Measurements from ENCODE around the gene EXOC6B.
"Not testable (repeated sequence)": the region's sequence is repeated elsewhere in the genome, so short reads cannot be mapped to it uniquely, and the experiment has no call there.

Gene EXOC6B

GRCh38 chr2:72612614-72613160, 213.1 kb downstream of the EXOC6B start:
- Histone ChIP-seq H3K4me1 (ENCODE audit: control insufficient read depth, insufficient read depth, low read length, unreplicated experiment) (peaks cover 13% of the 10 kb centered on the region), H3K4me3 (ENCODE audit: low read depth, low read length) (no peak overlapping the region), H3K36me3 (ENCODE audit: insufficient read depth, low read length) (no peaks in the 10 kb centered on the region), H3K27ac (ENCODE audit: low read depth, low read length) (no peak overlapping the region), H3K79me2 (ENCODE audit: control insufficient read depth, insufficient read depth, low read length, unreplicated experiment) (no peaks in the 10 kb centered on the region), H2AFZ (ENCODE audit: low read length, unreplicated experiment) (no peak overlapping the region), H3K27me3 (ENCODE audit: insufficient read depth, low read length) (no peaks in the 10 kb centered on the region)

GRCh38 chr2:72607189-72607588, 218.6 kb downstream of the EXOC6B start:
- Histone ChIP-seq H3K27me3 (ENCODE audit: insufficient read depth, low read length) (no peaks in the 10 kb centered on the region), H3K4me3 (ENCODE audit: low read depth, low read length) (no peak overlapping the region), H3K79me2 (ENCODE audit: control insufficient read depth, insufficient read depth, low read length, unreplicated experiment) (no peaks in the 10 kb centered on the region), H3K36me3 (ENCODE audit: insufficient read depth, low read length) (no peaks in the 10 kb centered on the region), H2AFZ (ENCODE audit: low read length, unreplicated experiment) (no peak overlapping the region), H3K4me1 (ENCODE audit: control insufficient read depth, insufficient read depth, low read length, unreplicated experiment) (peaks cover 7% of the 10 kb centered on the region), H3K27ac (ENCODE audit: low read depth, low read length) (no peak overlapping the region)

GRCh38 chr2:72605836-72606442, 219.9 kb downstream of the EXOC6B start:
- Histone ChIP-seq H3K4me3 (ENCODE audit: low read depth, low read length) (no peak overlapping the region), H3K79me2 (ENCODE audit: control insufficient read depth, insufficient read depth, low read length, unreplicated experiment) (no peaks in the 10 kb centered on the region), H3K4me1 (ENCODE audit: control insufficient read depth, insufficient read depth, low read length, unreplicated experiment) (peaks cover 7% of the 10 kb centered on the region), H3K36me3 (ENCODE audit: insufficient read depth, low read length) (no peaks in the 10 kb centered on the region), H3K27me3 (ENCODE audit: insufficient read depth, low read length) (no peaks in the 10 kb centered on the region), H3K27ac (ENCODE audit: low read depth, low read length) (no peak overlapping the region), H2AFZ (ENCODE audit: low read length, unreplicated experiment) (no peak overlapping the region)

GRCh38 chr2:72604468-72604867, 221.4 kb downstream of the EXOC6B start:
- Histone ChIP-seq H3K4me3 (ENCODE audit: low read depth, low read length) (no peak overlapping the region), H3K79me2 (ENCODE audit: control insufficient read depth, insufficient read depth, low read length, unreplicated experiment) (no peaks in the 10 kb centered on the region), H3K27me3 (ENCODE audit: insufficient read depth, low read length) (no peaks in the 10 kb centered on the region), H2AFZ (ENCODE audit: low read length, unreplicated experiment) (no peak overlapping the region), H3K36me3 (ENCODE audit: insufficient read depth, low read length) (no peaks in the 10 kb centered on the region), H3K4me1 (ENCODE audit: control insufficient read depth, insufficient read depth, low read length, unreplicated experiment) (peaks cover 7% of the 10 kb centered on the region), H3K27ac (ENCODE audit: low read depth, low read length) (no peak overlapping the region)

GRCh38 chr2:72603481-72603880, 222.4 kb downstream of the EXOC6B start:
- Histone ChIP-seq H3K27ac (ENCODE audit: low read depth, low read length) (no peak overlapping the region), H3K4me1 (ENCODE audit: control insufficient read depth, insufficient read depth, low read length, unreplicated experiment) (peaks cover 7% of the 10 kb centered on the region), H3K36me3 (ENCODE audit: insufficient read depth, low read length) (no peaks in the 10 kb centered on the region), H3K79me2 (ENCODE audit: control insufficient read depth, insufficient read depth, low read length, unreplicated experiment) (no peaks in the 10 kb centered on the region), H2AFZ (ENCODE audit: low read length, unreplicated experiment) (no peak overlapping the region), H3K4me3 (ENCODE audit: low read depth, low read length) (no peak overlapping the region), H3K27me3 (ENCODE audit: insufficient read depth, low read length) (no peaks in the 10 kb centered on the region)

GRCh38 chr2:72602711-72603110, 223.1 kb downstream of the EXOC6B start:
- H2AFZ ChIP-seq (ENCODE audit: low read length, unreplicated experiment): no peak overlapping the region
- no peak overlapping the region for H3K27ac ChIP-seq (ENCODE audit: low read depth, low read length)
- no peaks in the 10 kb centered on the region for H3K36me3 ChIP-seq (ENCODE audit: insufficient read depth, low read length)

GRCh38 chr2:72602095-72602494, 223.7 kb downstream of the EXOC6B start:
- Histone ChIP-seq H3K4me1 (ENCODE audit: control insufficient read depth, insufficient read depth, low read length, unreplicated experiment) (peaks cover 7% of the 10 kb centered on the region), H3K36me3 (ENCODE audit: insufficient read depth, low read length) (no peaks in the 10 kb centered on the region), H2AFZ (ENCODE audit: low read length, unreplicated experiment) (no peak overlapping the region), H3K4me3 (ENCODE audit: low read depth, low read length) (no peak overlapping the region), H3K79me2 (ENCODE audit: control insufficient read depth, insufficient read depth, low read length, unreplicated experiment) (no peaks in the 10 kb centered on the region), H3K27ac (ENCODE audit: low read depth, low read length) (no peak overlapping the region), H3K27me3 (ENCODE audit: insufficient read depth, low read length) (no peaks in the 10 kb centered on the region)

More at GRCh38 chr2:72602711-72603110, 223.1 kb downstream of the EXOC6B start:
- H3K79me2 ChIP-seq (ENCODE audit: control insufficient read depth, insufficient read depth, low read length, unreplicated experiment): no peaks in the 10 kb centered on the region
- peaks cover 7% of the 10 kb centered on the region for H3K4me1 ChIP-seq (ENCODE audit: control insufficient read depth, insufficient read depth, low read length, unreplicated experiment)
- H3K27me3 ChIP-seq (ENCODE audit: insufficient read depth, low read length): no peaks in the 10 kb centered on the region
- no peak overlapping the region for H3K4me3 ChIP-seq (ENCODE audit: low read depth, low read length)

- not testable (repeated sequence) for H3K36me3 ChIP-seq (ENCODE audit: insufficient read depth, low read length); H3K4me1 ChIP-seq (ENCODE audit: control insufficient read depth, insufficient read depth, low read length, unreplicated experiment); H3K4me3 ChIP-seq (ENCODE audit: low read depth, low read length); H3K79me2 ChIP-seq (ENCODE audit: control insufficient read depth, insufficient read depth, low read length, unreplicated experiment); H3K27me3 ChIP-seq (ENCODE audit: insufficient read depth, low read length); H2AFZ ChIP-seq (ENCODE audit: low read length, unreplicated experiment); H3K27ac ChIP-seq (ENCODE audit: low read depth, low read length)
Measured at GRCh38 chr2:72583836-72584235, 242.0 kb downstream of the EXOC6B start.

GRCh38 chr2:72583376-72583775, 242.5 kb downstream of the EXOC6B start:
- Histone ChIP-seq H2AFZ (ENCODE audit: low read length, unreplicated experiment) (no peak overlapping the region), H3K36me3 (ENCODE audit: insufficient read depth, low read length) (no peaks in the 10 kb centered on the region), H3K27me3 (ENCODE audit: insufficient read depth, low read length) (no peaks in the 10 kb centered on the region), H3K4me3 (ENCODE audit: low read depth, low read length) (no peak overlapping the region), H3K79me2 (ENCODE audit: control insufficient read depth, insufficient read depth, low read length, unreplicated experiment) (no peaks in the 10 kb centered on the region), H3K27ac (ENCODE audit: low read depth, low read length) (no peak overlapping the region), H3K4me1 (ENCODE audit: control insufficient read depth, insufficient read depth, low read length, unreplicated experiment) (no peaks in the 10 kb centered on the region)

GRCh38 chr2:72581560-72582181, 244.2 kb downstream of the EXOC6B start:
- Histone ChIP-seq H3K4me1 (ENCODE audit: control insufficient read depth, insufficient read depth, low read length, unreplicated experiment) (peaks cover 6% of the 10 kb centered on the region), H2AFZ (ENCODE audit: low read length, unreplicated experiment) (no peak overlapping the region)

GRCh38 chr2:72579591-72580180, 246.1 kb downstream of the EXOC6B start:
- Histone ChIP-seq H2AFZ (ENCODE audit: low read length, unreplicated experiment) (no peak overlapping the region), H3K27ac (ENCODE audit: low read depth, low read length) (no peak overlapping the region), H3K27me3 (ENCODE audit: insufficient read depth, low read length) (no peaks in the 10 kb centered on the region), H3K36me3 (ENCODE audit: insufficient read depth, low read length) (no peaks in the 10 kb centered on the region), H3K4me3 (ENCODE audit: low read depth, low read length) (no peak overlapping the region), H3K79me2 (ENCODE audit: control insufficient read depth, insufficient read depth, low read length, unreplicated experiment) (no peaks in the 10 kb centered on the region), H3K4me1 (ENCODE audit: control insufficient read depth, insufficient read depth, low read length, unreplicated experiment) (peaks cover 14% of the 10 kb centered on the region)

More at GRCh38 chr2:72581560-72582181, 244.2 kb downstream of the EXOC6B start:
- Histone ChIP-seq H3K4me3 (ENCODE audit: low read depth, low read length) (no peak overlapping the region), H3K79me2 (ENCODE audit: control insufficient read depth, insufficient read depth, low read length, unreplicated experiment) (no peaks in the 10 kb centered on the region), H3K27me3 (ENCODE audit: insufficient read depth, low read length) (no peaks in the 10 kb centered on the region), H3K27ac (ENCODE audit: low read depth, low read length) (no peak overlapping the region), H3K36me3 (ENCODE audit: insufficient read depth, low read length) (no peaks in the 10 kb centered on the region)
